AG04449 (cell line): ENCODE measurements around the gene FOLR1.
"Not testable (repeated sequence)": the region's sequence is repeated elsewhere in the genome, so short reads cannot be mapped to it uniquely, and the experiment has no call there.

Source experiments
- CTCF ChIA-PET: fragments of 350-600 bp; formaldehyde crosslinking; extraction: SDS; loops from one replicate; lab custom pipeline; 2021; ENCODE audit warnings: antibody characterized with exemption; lab: Yijun Ruan, JAX
- POLR2A ChIA-PET: fragments of 400-600, 350-600 bp; formaldehyde crosslinking; extraction: SDS; loops from one replicate; lab custom pipeline; 2020; ENCODE audit warnings: antibody characterized with exemption, inconsistent platforms; lab: Yijun Ruan, JAX
- DNase-seq: peaks from one replicate; pipeline ENCODE4 v3.0.0-alpha.2; 2010; ENCODE audit warnings: low read depth, low spot score
- H3K4me3 ChIP-seq: 2 replicates; pipeline ENCODE4 v1.5.1; 2011; ENCODE audit warnings: low read depth, mild to moderate bottlenecking, control low read depth, low read length
- TF ChIP-seq, protein P1 (sequence below): IDR thresholded peaks from one replicate; pipeline ENCODE4 v1.5.1; 2011; ENCODE audit warnings: mild to moderate bottlenecking, moderate library complexity, low read length, control low read depth, inconsistent platforms; ENCODE audit not compliant: insufficient read depth; ENCODE audit errors: missing control alignments

Gene FOLR1

DNA sequence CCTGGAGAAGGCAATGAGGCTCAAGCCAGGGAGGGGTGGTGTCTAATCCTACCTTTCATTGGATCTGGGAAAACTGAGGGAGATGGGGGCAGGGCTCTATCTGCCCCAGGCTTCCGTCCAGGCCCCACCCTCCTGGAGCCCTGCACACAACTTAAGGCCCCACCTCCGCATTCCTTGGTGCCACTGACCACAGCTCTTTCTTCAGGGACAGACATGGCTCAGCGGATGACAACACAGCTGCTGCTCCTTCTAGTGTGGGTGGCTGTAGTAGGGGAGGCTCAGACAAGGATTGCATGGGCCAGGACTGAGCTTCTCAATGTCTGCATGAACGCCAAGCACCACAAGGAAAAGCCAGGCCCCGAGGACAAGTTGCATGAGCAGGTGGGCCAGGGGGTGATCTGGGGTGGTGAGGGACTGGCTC, at the start of gene FOLR1:
FOLR1 (plus strand) TSS at position 180 of the 421 bp plus-strand sequence; CDS start at position 214, 34 bp downstream.
- no peak within 1 kb of the TSS for H3K4me3 ChIP-seq
- TF ChIP-seq, protein P1, sequence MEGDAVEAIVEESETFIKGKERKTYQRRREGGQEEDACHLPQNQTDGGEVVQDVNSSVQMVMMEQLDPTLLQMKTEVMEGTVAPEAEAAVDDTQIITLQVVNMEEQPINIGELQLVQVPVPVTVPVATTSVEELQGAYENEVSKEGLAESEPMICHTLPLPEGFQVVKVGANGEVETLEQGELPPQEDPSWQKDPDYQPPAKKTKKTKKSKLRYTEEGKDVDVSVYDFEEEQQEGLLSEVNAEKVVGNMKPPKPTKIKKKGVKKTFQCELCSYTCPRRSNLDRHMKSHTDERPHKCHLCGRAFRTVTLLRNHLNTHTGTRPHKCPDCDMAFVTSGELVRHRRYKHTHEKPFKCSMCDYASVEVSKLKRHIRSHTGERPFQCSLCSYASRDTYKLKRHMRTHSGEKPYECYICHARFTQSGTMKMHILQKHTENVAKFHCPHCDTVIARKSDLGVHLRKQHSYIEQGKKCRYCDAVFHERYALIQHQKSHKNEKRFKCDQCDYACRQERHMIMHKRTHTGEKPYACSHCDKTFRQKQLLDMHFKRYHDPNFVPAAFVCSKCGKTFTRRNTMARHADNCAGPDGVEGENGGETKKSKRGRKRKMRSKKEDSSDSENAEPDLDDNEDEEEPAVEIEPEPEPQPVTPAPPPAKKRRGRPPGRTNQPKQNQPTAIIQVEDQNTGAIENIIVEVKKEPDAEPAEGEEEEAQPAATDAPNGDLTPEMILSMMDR, result no peak
- ChIA-PET CTCF (interaction anchor here (1.0 to 7.5 kb wide), 3 partner anchors 8 to 227 kb away, joined by 3 to 53 read pairs (median 4); no protein-coding TSS in a partner anchor), POLR2A (no interaction called here)
- no peak for DNase-seq

DNA sequence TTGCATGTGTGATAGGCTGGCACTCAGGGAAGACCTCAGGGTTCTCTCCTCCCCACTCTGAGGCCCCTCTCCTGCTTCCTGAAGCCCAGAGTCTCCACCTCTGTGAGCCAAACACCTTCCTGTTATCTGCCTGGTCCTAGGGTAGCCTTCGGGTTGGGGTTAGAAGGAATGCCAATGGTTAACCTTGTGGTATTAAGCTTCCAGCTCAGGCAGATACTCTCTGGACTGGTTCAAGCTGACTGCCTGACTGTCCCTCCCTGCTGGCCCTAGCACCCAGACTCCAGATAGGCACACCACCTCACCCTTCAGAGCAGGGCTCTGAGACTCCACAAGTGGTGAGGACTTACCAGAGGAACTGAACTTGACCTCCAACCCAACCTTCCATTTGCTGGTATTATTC, 49.4 kb upstream of the FOLR1 start:
- ChIA-PET POLR2A (interaction anchor here (1.2 kb wide), 1 partner anchor 30 kb away, joined by 3 read pairs; the partner anchor contains the start of gene ANAPC15), CTCF (interaction anchor here (1.4 to 3.3 kb wide), 9 partner anchors 11 to 117 kb away, joined by 5 to 46 read pairs (median 18); no protein-coding TSS in a partner anchor)
- H3K4me3 ChIP-seq, DNase-seq: not testable (repeated sequence)

DNA sequence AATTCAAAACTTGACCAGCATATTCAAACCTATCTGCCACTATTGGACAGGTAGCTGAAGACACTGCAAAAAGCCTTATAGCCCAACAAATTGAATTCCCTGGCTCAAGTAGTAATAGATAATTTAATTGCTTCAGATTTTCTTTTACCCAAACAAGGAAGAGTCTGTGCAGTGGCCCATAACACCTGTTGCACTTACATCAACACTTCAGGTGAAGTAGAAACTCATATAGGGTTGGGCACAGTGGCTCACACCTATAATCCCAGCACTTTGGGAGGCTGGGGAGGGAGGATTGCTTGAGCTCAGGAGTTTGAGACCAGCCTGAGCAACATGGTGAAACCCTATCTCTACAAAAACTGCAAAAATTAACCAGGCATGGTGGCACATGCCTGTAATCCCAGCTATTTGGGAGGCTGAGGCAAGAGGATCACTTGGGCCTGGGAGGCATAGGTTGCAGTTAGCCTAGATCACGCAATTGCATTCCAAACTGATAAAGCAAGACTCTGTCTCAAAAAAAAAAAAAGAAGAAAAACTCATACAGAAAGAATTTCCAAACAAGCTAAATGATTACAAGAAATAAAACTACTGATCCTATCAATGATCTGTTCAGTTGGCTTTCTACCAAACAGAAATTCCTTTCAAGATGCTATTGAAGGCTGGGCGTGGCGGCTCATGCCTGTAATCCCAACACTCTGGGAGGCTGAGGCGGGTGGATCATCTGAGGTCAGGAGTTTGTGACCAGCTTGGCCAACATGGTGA, 47.0 kb upstream of the FOLR1 start:
- no peak overlapping the region for H3K4me3 ChIP-seq
- DNase-seq, result peak; percentile 85
- ChIA-PET POLR2A (interaction anchor here (0.7 to 1.6 kb wide), 3 partner anchors 43 to 286 kb away, joined by 3 to 7 read pairs (median 3); no protein-coding TSS in a partner anchor), CTCF (interaction anchor here (0.7 to 3.3 kb wide), 35 partner anchors 8 to 289 kb away, joined by 3 to 46 read pairs (median 7); partner anchors contain the start of genes ANAPC15 and LAMTOR1)
- TF ChIP-seq, protein P1, result no peak

DNA sequence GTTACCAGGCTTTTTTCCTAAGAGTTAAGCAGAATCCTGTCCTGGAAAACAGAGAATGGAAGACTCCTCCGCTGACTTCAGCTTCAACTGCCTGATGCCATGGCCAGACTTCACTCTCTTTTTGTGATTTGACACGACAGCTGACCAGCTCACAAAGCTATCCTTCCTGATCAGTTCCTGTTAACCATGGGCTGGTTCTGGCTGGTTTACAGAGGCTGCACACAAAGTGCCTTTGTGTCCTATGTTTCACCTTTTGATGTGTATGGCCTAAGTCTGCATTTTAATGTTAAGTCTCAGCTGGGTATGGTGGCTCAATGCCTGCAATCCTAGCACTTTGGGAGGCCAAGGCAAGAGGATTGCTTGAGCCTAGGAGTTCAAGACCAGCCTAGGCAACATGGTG, 45.3 kb upstream of the FOLR1 start:
- no peak for DNase-seq
- POLR2A ChIA-PET, result no interaction called here
- TF ChIP-seq, protein P1, result no peak

DNA sequence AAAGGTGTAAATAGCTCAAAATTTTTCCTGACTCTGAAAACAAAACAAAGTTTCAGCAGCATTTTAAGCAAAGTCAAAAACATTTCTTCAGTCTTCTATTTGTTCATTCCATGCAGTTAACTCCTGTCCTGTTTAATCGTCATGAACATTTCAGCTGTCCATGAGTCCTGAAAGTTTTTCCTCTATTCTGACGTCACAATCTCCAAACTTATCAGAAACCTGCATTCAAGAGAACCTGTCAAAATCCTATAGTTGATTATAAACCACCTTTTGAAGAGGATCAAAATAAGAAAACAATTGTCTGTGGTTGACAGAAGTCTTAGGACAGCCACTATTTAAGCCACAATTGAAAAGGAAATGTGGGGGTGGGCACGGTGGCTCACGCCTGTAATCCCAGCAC, 41.1 kb upstream of the FOLR1 start:
- TF ChIP-seq, protein P1, result no peak
- DNase-seq, result no peak
- CTCF ChIA-PET, result no interaction called here
- POLR2A ChIA-PET, result no interaction called here
- H3K4me3 ChIP-seq, result no peak overlapping the region

More for the DNA sequence above, 45.3 kb upstream of the FOLR1 start:
- CTCF ChIA-PET, result interaction anchor here (1.0 to 1.3 kb wide), 2 partner anchors 36 to 37 kb away, joined by 3 to 4 read pairs; no protein-coding TSS in a partner anchor
- no peak overlapping the region for H3K4me3 ChIP-seq

DNA sequence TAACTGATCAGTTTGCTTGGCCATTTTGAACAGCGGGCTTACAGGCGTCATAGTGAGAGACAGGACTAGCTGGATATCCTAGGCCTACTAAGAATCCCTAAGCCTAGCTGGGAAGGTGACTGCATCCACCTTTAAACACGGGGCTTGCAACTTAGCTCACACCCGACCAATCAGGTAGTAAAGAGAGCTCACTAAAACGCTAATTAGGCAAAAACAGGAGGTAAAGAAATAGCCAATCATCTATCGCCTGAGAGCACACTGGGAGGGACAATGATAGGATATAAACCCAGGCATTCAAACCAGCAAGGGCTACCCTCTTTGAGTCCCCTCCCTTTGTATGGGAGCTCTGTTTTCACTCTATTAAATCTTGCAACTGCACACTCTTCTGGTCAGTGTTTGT, 38.1 kb upstream of the FOLR1 start:
- CTCF ChIA-PET, result interaction anchor here (0.9 to 3.3 kb wide), 5 partner anchors 10 to 277 kb away, joined by 3 to 20 read pairs (median 7); no protein-coding TSS in a partner anchor
- not testable (repeated sequence) for H3K4me3 ChIP-seq, DNase-seq
- POLR2A ChIA-PET, result interaction anchor here (0.6 kb wide), 1 partner anchor 13 kb away, joined by 3 read pairs; no protein-coding TSS in a partner anchor

DNA sequence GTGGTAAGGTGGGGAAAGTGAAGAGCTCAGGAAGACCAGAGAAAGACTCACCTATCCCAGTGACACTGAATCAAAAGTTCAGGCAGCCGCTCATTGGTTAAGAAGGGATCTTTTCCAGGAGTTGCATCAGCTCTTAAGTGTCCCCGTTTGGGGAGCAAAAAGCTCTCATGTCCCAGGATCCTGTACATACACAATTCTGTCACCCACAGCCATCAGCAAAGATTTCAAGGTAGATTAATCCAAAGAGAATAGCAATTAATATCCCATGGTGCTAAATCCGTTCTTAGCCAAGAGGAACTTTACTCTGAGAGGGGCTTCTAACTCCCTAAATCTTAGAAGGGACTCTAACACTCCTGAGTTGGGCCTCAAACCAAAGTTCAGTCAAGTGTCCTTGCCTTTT, 37.1 kb upstream of the FOLR1 start:
- ChIA-PET CTCF (interaction anchor here (3.3 kb wide), 1 partner anchor 11 kb away, joined by 20 read pairs; no protein-coding TSS in a partner anchor), POLR2A (interaction anchor here (0.5 kb wide), 1 partner anchor 50 kb away, joined by 3 read pairs; no protein-coding TSS in a partner anchor)
- TF ChIP-seq, protein P1, result no peak
- H3K4me3 ChIP-seq, result no peak overlapping the region
- no peak for DNase-seq
